ENCODE results near the gene ACTA1. TPM values are rescaled to one million over a fixed set of nuclear protein-coding genes. Genes with fewer than 3 reads are reported as not detected.

ACTA1 gene
- total and polyA plus RNA-seq, 4 donors, result 0.06 to 0.33 (median 0.08) TPM; not detected in 1

DNA sequence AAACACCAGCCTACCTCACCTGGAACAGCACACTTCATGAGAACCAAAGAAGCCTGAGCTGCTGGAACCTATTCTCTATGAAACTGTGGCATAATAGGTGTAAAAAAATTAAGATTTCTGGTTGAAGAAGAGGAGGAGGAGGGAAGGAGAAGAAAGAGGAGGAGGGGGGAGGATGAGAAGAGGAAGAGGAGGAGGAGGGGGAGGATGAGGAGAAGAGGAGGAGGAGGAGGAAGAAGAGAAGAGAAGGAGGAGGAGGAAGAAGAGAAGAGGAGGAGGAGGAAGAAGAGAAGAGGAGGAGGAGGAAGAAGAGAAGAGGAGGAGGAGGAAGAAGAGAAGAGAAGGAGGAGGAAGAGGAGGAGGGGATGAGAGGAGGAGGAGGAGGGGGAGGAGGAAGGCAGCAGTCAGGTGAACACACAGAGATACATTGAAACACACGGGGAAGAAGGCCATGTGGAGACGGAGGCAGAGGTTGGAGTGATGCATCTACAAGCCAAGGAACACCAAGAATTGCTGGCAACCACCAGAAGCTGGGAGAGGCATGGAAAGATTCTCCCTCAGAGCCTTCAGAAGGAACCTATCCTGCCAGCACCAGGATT lies 8.2 kb downstream of the ACTA1 start:
- no peak for TF ChIP-seq YY1 (IDR thresholded peaks at IDR 0.05)
- no peak for TF ChIP-seq EGR1 (IDR thresholded peaks at IDR 0.05; ENCODE audit: low read depth in 2 of 2)
- no peak for TF ChIP-seq RAD21 (IDR thresholded peaks at IDR 0.05)
- TF ChIP-seq, protein P1, sequence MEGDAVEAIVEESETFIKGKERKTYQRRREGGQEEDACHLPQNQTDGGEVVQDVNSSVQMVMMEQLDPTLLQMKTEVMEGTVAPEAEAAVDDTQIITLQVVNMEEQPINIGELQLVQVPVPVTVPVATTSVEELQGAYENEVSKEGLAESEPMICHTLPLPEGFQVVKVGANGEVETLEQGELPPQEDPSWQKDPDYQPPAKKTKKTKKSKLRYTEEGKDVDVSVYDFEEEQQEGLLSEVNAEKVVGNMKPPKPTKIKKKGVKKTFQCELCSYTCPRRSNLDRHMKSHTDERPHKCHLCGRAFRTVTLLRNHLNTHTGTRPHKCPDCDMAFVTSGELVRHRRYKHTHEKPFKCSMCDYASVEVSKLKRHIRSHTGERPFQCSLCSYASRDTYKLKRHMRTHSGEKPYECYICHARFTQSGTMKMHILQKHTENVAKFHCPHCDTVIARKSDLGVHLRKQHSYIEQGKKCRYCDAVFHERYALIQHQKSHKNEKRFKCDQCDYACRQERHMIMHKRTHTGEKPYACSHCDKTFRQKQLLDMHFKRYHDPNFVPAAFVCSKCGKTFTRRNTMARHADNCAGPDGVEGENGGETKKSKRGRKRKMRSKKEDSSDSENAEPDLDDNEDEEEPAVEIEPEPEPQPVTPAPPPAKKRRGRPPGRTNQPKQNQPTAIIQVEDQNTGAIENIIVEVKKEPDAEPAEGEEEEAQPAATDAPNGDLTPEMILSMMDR (IDR thresholded peaks at IDR 0.05; ENCODE audit: low read depth, low read length, missing input control), result no peak
- TF ChIP-seq HNF4G (IDR thresholded peaks at IDR 0.05), result no peak
- TF ChIP-seq, protein P2, sequence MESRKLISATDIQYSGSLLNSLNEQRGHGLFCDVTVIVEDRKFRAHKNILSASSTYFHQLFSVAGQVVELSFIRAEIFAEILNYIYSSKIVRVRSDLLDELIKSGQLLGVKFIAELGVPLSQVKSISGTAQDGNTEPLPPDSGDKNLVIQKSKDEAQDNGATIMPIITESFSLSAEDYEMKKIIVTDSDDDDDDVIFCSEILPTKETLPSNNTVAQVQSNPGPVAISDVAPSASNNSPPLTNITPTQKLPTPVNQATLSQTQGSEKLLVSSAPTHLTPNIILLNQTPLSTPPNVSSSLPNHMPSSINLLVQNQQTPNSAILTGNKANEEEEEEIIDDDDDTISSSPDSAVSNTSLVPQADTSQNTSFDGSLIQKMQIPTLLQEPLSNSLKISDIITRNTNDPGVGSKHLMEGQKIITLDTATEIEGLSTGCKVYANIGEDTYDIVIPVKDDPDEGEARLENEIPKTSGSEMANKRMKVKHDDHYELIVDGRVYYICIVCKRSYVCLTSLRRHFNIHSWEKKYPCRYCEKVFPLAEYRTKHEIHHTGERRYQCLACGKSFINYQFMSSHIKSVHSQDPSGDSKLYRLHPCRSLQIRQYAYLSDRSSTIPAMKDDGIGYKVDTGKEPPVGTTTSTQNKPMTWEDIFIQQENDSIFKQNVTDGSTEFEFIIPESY (IDR thresholded peaks at IDR 0.05), result no peak
- no peak for TF ChIP-seq NR2F2 (IDR thresholded peaks at IDR 0.05)
- TF ChIP-seq GABPA (IDR thresholded peaks at IDR 0.05 in 1 of 2, conservative IDR thresholded peaks at IDR 0.05 in 1 of 2), result no peak
- TF ChIP-seq, protein P3, sequence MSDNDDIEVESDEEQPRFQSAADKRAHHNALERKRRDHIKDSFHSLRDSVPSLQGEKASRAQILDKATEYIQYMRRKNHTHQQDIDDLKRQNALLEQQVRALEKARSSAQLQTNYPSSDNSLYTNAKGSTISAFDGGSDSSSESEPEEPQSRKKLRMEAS (IDR thresholded peaks at IDR 0.05), result no peak
- TF ChIP-seq, protein P4, sequence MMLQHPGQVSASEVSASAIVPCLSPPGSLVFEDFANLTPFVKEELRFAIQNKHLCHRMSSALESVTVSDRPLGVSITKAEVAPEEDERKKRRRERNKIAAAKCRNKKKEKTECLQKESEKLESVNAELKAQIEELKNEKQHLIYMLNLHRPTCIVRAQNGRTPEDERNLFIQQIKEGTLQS (IDR thresholded peaks at IDR 0.05), result no peak
- no peak for TF ChIP-seq JUND (IDR thresholded peaks at IDR 0.05)
- TF ChIP-seq SP1 (IDR thresholded peaks at IDR 0.05), result no peak
- H3K4me1 ChIP-seq (ENCODE audit: control insufficient read depth in 4 of 4, insufficient read depth in 4 of 4, low read length in 3 of 4), result peaks cover 0 to under 1% (median 0%) of the 10 kb centered on the region in 4 donors
- DNase-seq (ENCODE audit: low spot score), result no peak
- no peaks in the 10 kb centered on the region for H3K36me3 ChIP-seq (ENCODE audit: control insufficient read depth in 4 of 4, insufficient read depth in 3 of 4, low read depth in 1 of 4, low read length in 3 of 4)
- no peak overlapping the region for H3K9ac ChIP-seq (ENCODE audit: low read depth in 1 of 2, low read length in 2 of 2)
- H3K27ac ChIP-seq (ENCODE audit: low read depth in 1 of 2, low read length in 2 of 2), result no peak overlapping the region
- 73% methylated on average over 2 of the region's 2 CpGs for WGBS
- H3K4me3 ChIP-seq (ENCODE audit: low read depth in 1 of 3, low read length in 3 of 3), result no peak overlapping the region
- H3K9me3 ChIP-seq (ENCODE audit: control insufficient read depth in 4 of 4, low read length in 3 of 4), result no peaks in the 10 kb centered on the region
- H3K27me3 ChIP-seq (ENCODE audit: control insufficient read depth in 4 of 4, insufficient read depth in 4 of 4, low read length in 3 of 4), result peaks cover 0 to 7% (median 1%) of the 10 kb centered on the region in 4 donors

- 76% methylated on average over 7 of the region's 7 CpGs for WGBS
- DNase-seq (ENCODE audit: low spot score), result no peak
- Histone ChIP-seq H3K27me3 (ENCODE audit: control insufficient read depth in 4 of 4, insufficient read depth in 4 of 4, low read length in 3 of 4) (no peaks in the 10 kb centered on the region), H3K4me3 (ENCODE audit: low read depth in 1 of 3, low read length in 3 of 3) (no peak overlapping the region), H3K36me3 (ENCODE audit: control insufficient read depth in 4 of 4, insufficient read depth in 3 of 4, low read depth in 1 of 4, low read length in 3 of 4) (no peaks in the 10 kb centered on the region), H3K27ac (ENCODE audit: low read depth in 1 of 2, low read length in 2 of 2) (no peak overlapping the region), H3K4me1 (ENCODE audit: control insufficient read depth in 4 of 4, insufficient read depth in 4 of 4, low read length in 3 of 4) (no peaks in the 10 kb centered on the region), H3K9ac (ENCODE audit: low read depth in 1 of 2, low read length in 2 of 2) (no peak overlapping the region), H3K9me3 (ENCODE audit: control insufficient read depth in 4 of 4, low read length in 3 of 4) (no peaks in the 10 kb centered on the region)
- TF ChIP-seq SP1 (IDR thresholded peaks at IDR 0.05) (no peak), NR2F2 (IDR thresholded peaks at IDR 0.05) (no peak), FOXA2 (IDR thresholded peaks at IDR 0.05) (no peak), HNF4G (IDR thresholded peaks at IDR 0.05) (no peak), JUND (IDR thresholded peaks at IDR 0.05) (no peak)
Observed at GRCh38 chr1:229420765-229421164, 13.1 kb downstream of the ACTA1 start.

DNA sequence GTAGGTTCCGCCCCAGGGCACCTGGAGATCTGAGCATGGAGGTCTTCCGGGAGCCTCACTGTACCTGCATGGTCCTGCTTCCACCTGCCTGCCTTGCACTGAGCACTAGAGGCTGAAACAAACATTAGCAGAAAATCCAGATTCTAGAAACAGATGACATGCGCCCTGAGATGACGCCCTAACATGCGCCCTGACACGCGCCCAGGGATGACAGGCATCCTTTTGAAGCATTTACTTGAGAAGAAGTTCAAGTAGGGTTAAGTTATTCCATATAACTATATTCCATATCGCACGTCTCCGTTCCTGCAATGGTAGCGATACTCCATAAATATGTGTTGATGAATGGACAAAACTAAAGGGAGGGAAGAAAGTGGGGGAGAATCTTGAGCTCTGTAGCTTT lies 13.7 kb downstream of the ACTA1 start:
- H3K9me3 ChIP-seq (ENCODE audit: control insufficient read depth in 4 of 4, low read length in 3 of 4), result no peaks in the 10 kb centered on the region
- H3K9ac ChIP-seq (ENCODE audit: low read depth in 1 of 2, low read length in 2 of 2), result no peak overlapping the region
- H3K27me3 ChIP-seq (ENCODE audit: control insufficient read depth in 4 of 4, insufficient read depth in 4 of 4, low read length in 3 of 4), result no peaks in the 10 kb centered on the region
- no peak overlapping the region for H3K4me3 ChIP-seq (ENCODE audit: low read depth in 1 of 3, low read length in 3 of 3)
- WGBS, result 90% methylated on average over 11 of the region's 11 CpGs
- H3K27ac ChIP-seq (ENCODE audit: low read depth in 1 of 2, low read length in 2 of 2), result no peak overlapping the region
- H3K36me3 ChIP-seq (ENCODE audit: control insufficient read depth in 4 of 4, insufficient read depth in 3 of 4, low read depth in 1 of 4, low read length in 3 of 4), result no peaks in the 10 kb centered on the region
- H3K4me1 ChIP-seq (ENCODE audit: control insufficient read depth in 4 of 4, insufficient read depth in 4 of 4, low read length in 3 of 4), result no peaks in the 10 kb centered on the region
- DNase-seq (ENCODE audit: low spot score), result no peak
- no peak for TF ChIP-seq HNF4G (IDR thresholded peaks at IDR 0.05)
- no peak for TF ChIP-seq SP1 (IDR thresholded peaks at IDR 0.05)
- TF ChIP-seq, protein P3 (IDR thresholded peaks at IDR 0.05), result no peak
- TF ChIP-seq, protein P1 (IDR thresholded peaks at IDR 0.05; ENCODE audit: low read depth, low read length, missing input control), result no peak
- no peak for TF ChIP-seq RXRA (IDR thresholded peaks at IDR 0.05)
- TF ChIP-seq TAF1 (conservative IDR thresholded peaks at IDR 0.05), result no peak
- no peak for TF ChIP-seq GABPA (IDR thresholded peaks at IDR 0.05 in 1 of 2, conservative IDR thresholded peaks at IDR 0.05 in 1 of 2)
- TF ChIP-seq, protein P2 (IDR thresholded peaks at IDR 0.05), result no peak
- TF ChIP-seq EGR1 (IDR thresholded peaks at IDR 0.05; ENCODE audit: low read depth in 2 of 2), result no peak
- no peak for TF ChIP-seq FOXA1 (IDR thresholded peaks at IDR 0.05)
- TF ChIP-seq NR2F2 (IDR thresholded peaks at IDR 0.05), result no peak
- no peak for TF ChIP-seq JUND (IDR thresholded peaks at IDR 0.05)
- no peak for TF ChIP-seq RAD21 (IDR thresholded peaks at IDR 0.05)
